Prostate gland (tissue), 2 donors: Measurements from ENCODE around the gene TUBB4B. TPM values are rescaled to one million over a fixed set of nuclear protein-coding genes. Genes with fewer than 3 reads are reported as not detected.

Source experiments
- DNase-seq: peaks from one replicate; pipeline ENCODE4 v3.0.0-alpha.2; 2019; ENCODE audit warnings: low spot score
- H3K27ac ChIP-seq, 2 donors: fragments of 200-600 bp; sonication (generic); 2 replicates each; pipeline ENCODE4 v1.5.1; 2017 to 2019
- H3K27me3 ChIP-seq: fragments of 200-600 bp; sonication (generic); replicated peaks from 2 replicates; pipeline ENCODE4 v1.5.1; 2019; ENCODE audit not compliant: insufficient read depth
- H3K36me3 ChIP-seq, 2 donors: fragments of 200-600 bp; sonication (generic); 1 replicate in 1 of 2; 2 replicates in 1 of 2; pipeline versions ENCODE4 v1.5.1 to v1.8.1; 2017 to 2019
- H3K4me1 ChIP-seq: fragments of 200-600 bp; sonication (generic); replicated peaks from 2 replicates; pipeline ENCODE4 v1.5.1; 2019
- H3K4me3 ChIP-seq, 2 donors: fragments of 200-600 bp; sonication (generic); 2 replicates each; pipeline ENCODE4 v1.5.1; 2017 to 2019
- H3K9me3 ChIP-seq: fragments of 200-600 bp; sonication (generic); 2 replicates; pipeline ENCODE4 v1.5.1; 2017
- CTCF ChIP-seq, 4 experiments: fragments of 200-600 bp in 2 of 4; fragments of 450-650 bp in 2 of 4; sonication (generic) in 2 of 4; IDR thresholded peaks; 1 replicate in 3 of 4; 2 replicates in 1 of 4; pipeline ENCODE4 v1.5.1; 2016 to 2019; ENCODE audit warnings: antibody characterized with exemption in 4 of 4, mild to moderate bottlenecking in 2 of 4, moderate library complexity in 2 of 4
- POLR2A ChIP-seq: fragments of 450-650 bp; IDR thresholded peaks from one replicate; pipeline ENCODE4 v1.6.1; 2016; ENCODE audit warnings: antibody characterized with exemption, mild to moderate bottlenecking
- POLR2AphosphoS5 ChIP-seq: sonication (generic); formaldehyde crosslinking; IDR thresholded peaks from one replicate; pipeline ENCODE4 v1.6.1; 2017; ENCODE audit warnings: antibody characterized with exemption
- WGBS: methylation state at CpG from one replicate; pipeline ENCODE4 v1.1.5; 2018; 5-methylcytosine and 5-hydroxymethylcytosine counted together
- intact Hi-C: fragments of 100-400 bp; cut with DNase I; formaldehyde crosslinking; loops from one replicate; pipeline ENCODE4 v1.14.2; 2022
- total RNA-seq, 2 donors: library from RNA; depleted of rRNA; stranded (reverse); fragments of >200 nt; gene quantifications; one replicate each; pipeline ENCODE4 v1.1.0, GENCODE V29; 2016

Gene TUBB4B
- total RNA-seq, 2 donors from 2014 or later: 279 to 484 TPM

GRCh38 chr9:137211532-137211931 lies 29.6 kb upstream of the TUBB4B start:
- H3K4me1 ChIP-seq: peaks cover 4% of the 10 kb centered on the region

GRCh38 chr9:137212520-137212919 lies 28.6 kb upstream of the TUBB4B start:
- DNase-seq: no peak
- 85% methylated on average over 21 of the region's 21 CpGs for WGBS
- no peak overlapping the region for H3K4me3 ChIP-seq
- no peaks in the 10 kb centered on the region for H3K27me3 ChIP-seq
- intact Hi-C loops: no loop called here
- H3K9me3 ChIP-seq: no peaks in the 10 kb centered on the region
- H3K27ac ChIP-seq: no peak overlapping the region
- no peaks in the 10 kb centered on the region for H3K4me1 ChIP-seq
- no peaks in the 10 kb centered on the region for H3K36me3 ChIP-seq
- no peak for TF ChIP-seq POLR2A
- no peak for TF ChIP-seq CTCF (IDR thresholded peaks at IDR 0.05)
- TF ChIP-seq POLR2AphosphoS5: no peak

More at GRCh38 chr9:137211532-137211931, 29.6 kb upstream of the TUBB4B start:
- Histone ChIP-seq H3K36me3 (no peaks in the 10 kb centered on the region), H3K27me3 (no peaks in the 10 kb centered on the region), H3K27ac (no peak overlapping the region), H3K4me3 (no peak overlapping the region), H3K9me3 (no peaks in the 10 kb centered on the region)
- intact Hi-C loops: no loop called here
- TF ChIP-seq POLR2AphosphoS5 (no peak), CTCF (IDR thresholded peaks at IDR 0.05) (no peak), POLR2A (no peak)
- no peak for DNase-seq
- 80% methylated on average over 13 of the region's 13 CpGs for WGBS

GRCh38 chr9:137213160-137214060 lies 27.7 kb upstream of the TUBB4B start:
- no peak for TF ChIP-seq CTCF (IDR thresholded peaks at IDR 0.05)
- Histone ChIP-seq H3K4me3 (no peak overlapping the region), H3K9me3 (no peaks in the 10 kb centered on the region), H3K36me3 (no peaks in the 10 kb centered on the region), H3K4me1 (peaks cover 5% of the 10 kb centered on the region), H3K27ac (no peak overlapping the region), H3K27me3 (no peaks in the 10 kb centered on the region)
- WGBS: 89% methylated on average over 46 of the region's 49 CpGs
- intact Hi-C loops: no loop called here
- DNase-seq: no peak

GRCh38 chr9:137214620-137215019 lies 26.5 kb upstream of the TUBB4B start:
- no peak for DNase-seq
- Histone ChIP-seq H3K27me3 (no peaks in the 10 kb centered on the region), H3K4me3 (no peak overlapping the region), H3K9me3 (no peaks in the 10 kb centered on the region), H3K36me3 (no peaks in the 10 kb centered on the region), H3K4me1 (peaks cover 5% of the 10 kb centered on the region), H3K27ac (no peak overlapping the region)
- TF ChIP-seq CTCF (IDR thresholded peaks at IDR 0.05) (no peak), POLR2AphosphoS5 (no peak), POLR2A (no peak)
- intact Hi-C loops: no loop called here
- 96% methylated on average over 19 of the region's 19 CpGs for WGBS
